ENCODE data around the gene FGF14.

The FGF14 gene

DNA sequence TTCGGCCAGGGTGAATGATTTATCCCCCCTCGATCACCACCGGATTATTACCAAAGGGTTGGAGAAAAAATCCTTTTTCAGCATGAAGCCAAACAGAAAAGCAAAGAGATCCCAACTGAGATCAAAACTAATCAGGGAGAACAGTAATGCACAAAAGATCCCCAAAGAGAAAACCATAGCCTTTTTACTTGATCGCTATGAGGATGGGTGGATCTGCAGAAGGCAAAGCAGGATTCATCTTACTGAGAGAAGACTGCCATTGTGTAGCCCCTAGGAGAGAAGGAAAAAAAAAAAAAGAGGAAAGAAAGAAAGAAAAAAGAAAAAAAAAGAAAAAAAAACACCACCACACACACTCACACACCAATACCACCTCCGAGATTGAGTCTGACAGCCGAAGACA is at the start of gene FGF14:
Gene FGF14 (minus strand): TSS at position 283 of the 400 bp plus-strand sequence.
- DNase-seq, result no peak

DNA sequence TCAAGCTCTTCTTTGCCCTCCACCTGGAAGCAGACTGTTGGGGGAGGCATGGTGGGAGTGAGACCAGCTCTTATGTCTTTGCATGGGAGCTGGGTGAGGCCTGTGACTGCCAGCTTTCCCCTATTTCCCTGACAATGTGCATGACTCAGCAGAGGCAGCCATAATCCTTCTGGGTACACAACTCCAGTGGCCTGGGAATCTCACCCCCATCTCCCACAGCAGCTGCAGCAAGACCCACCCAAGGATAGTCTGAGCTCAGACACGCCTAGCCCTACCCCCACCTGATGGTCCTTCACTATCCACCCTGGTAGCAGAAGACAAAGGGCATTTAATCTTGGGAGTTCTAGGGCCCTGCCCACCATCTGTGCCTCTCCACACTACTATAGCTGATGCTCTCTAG is 41.4 kb upstream of the FGF14 start:
- no peak for DNase-seq

GRCh38 chr13:102441085-102441484 is 39.2 kb upstream of the FGF14 start:
- no peak for DNase-seq

DNA sequence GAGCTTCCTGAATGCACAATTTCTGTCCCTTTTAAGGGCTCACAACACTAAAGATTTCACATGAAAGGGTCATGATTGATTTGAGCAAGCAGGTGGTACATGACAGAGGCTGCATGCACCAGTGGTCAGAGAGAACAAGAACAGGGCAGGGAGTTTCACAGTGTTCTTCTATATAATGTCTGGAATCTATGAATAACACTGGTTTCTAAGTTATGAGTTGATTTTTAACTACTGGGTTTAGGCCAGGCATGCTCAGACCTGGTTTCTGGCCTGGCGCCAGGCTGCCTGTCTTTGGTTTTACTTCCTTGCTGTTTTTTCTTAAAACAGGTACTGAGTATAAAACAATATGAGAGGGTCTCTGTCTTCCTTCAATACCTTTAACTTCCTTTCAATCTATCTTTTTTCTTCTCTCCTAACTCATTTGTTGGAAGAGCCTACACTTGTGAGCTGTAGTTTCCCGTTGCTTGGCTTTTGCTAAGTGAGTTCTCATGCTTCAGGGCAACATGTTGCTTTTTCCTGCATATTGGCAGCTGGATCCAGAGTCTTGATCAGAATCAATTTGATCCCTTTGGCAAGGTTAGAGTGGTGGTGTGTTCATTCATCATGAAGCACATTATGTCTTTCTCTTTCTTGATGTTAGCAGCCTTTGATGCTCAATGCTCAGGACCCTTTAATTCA is 38.5 kb upstream of the FGF14 start:
- DNase-seq, result no peak

DNA sequence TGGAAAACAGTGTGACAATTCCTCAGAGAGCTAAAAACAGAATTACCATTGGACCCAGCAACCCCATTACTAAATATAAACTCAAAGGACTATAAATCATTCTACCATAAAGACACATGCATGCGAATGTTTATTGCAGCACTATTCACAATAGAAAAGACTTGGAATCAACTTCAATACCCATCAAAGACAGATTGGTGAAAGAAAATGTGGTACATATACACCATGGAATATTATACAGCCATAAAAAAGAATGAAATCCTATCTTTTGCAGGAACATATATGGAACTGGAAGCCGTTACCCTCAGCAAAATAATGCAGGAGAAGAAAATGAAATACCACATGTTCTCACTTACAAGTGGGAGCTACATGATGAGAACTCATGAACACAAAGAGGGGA is 20.8 kb upstream of the FGF14 start:
- no peak for DNase-seq

GRCh38 chr13:102405499-102406100 is 3.8 kb upstream of the FGF14 start:
- DNase-seq, result no peak

- DNase-seq, result no peak
These were observed 442 bp upstream of the FGF14 start for GRCh38 chr13:102402290-102402689.

GRCh38 chr13:102401265-102401664 is 583 bp downstream of the FGF14 start:
- DNase-seq, result no peak

DNA sequence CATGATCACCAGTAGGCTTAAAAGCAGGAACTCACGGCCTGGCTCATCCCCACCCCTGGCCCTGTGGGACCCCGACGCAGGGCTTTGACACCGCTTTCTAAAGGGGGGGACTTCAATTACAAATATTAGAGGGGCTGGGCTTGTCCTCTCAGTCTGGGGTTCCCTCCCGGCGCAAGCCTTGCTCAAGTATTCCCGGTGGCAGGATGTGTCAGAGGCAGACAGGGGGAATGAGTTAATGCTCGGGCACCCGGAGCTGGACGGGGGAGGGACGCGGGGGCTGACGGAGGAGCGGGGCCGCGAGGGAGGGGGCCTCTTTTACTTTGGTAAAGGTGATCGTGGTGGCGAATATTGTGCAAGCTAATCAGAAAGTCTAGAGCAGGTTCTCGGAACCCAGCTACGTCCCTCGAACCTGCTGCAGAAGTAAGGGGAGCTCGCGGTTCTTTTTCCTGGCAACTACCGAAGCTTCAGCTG is 1.1 kb downstream of the FGF14 start:
- DNase-seq, result no peak

DNA sequence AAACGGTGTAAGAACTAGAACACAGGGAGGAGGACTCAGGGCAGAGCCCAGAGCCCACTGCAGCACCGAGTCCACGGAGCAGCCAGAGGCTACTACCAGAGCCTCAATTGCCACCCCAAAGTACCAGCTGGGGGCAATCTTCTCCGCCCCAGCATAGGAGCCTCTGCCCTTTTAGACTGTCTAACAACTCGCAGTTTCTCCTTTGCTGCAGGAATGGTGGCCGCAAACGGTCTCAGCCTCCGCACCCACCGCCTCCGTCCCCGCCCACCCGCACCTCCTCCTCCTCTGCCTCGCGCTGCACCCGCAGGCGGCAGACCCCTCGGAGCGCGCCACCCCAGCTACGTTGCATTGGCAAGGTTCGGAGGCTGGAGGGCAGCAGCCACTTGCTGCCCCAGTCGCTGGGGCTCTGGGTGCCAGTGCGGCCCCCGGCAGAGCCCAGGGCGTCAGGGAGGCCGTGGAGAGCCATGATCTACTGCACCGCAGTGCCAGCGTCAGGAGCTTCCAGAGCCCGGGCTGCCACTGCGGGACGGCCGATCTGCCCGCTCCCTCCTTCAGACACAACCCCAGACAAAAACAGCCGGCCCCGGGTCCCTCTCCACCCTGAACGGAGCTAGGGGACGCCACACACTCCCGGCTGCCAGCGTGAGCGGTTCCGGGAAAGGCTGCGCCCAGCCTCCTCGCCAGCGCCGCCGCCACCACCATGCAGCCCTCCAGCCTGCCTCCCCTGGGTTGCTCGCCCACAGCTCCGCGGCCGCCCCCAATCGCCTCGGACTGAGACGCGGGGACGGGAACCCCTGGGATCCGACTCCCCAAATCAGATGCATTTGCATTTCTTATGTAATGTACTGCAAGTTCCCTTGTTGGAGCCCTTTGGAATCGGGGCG is 1.8 kb downstream of the FGF14 start:
- DNase-seq, result no peak

DNA sequence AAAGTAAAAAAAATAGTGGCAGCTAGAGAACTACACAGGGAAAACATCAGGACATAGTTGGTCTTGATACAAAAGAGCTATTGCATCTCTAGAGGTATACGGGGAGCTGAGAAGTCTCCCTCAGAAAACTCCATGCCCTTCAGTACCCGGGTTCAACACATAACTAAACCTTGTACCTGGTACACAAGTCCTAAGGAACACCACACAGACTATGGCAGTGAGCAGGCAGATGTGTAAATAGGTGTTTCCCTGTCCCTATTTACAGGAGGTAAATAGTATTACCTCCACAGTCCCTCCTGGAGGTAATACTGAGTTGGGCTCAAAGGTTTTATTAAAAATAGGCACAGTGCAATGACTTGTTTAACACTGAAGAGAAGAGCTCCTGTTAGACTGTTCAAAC is 5.9 kb downstream of the FGF14 start:
- no peak for DNase-seq

GRCh38 chr13:102395174-102395573 is 6.7 kb downstream of the FGF14 start:
- DNase-seq, result no peak

DNA sequence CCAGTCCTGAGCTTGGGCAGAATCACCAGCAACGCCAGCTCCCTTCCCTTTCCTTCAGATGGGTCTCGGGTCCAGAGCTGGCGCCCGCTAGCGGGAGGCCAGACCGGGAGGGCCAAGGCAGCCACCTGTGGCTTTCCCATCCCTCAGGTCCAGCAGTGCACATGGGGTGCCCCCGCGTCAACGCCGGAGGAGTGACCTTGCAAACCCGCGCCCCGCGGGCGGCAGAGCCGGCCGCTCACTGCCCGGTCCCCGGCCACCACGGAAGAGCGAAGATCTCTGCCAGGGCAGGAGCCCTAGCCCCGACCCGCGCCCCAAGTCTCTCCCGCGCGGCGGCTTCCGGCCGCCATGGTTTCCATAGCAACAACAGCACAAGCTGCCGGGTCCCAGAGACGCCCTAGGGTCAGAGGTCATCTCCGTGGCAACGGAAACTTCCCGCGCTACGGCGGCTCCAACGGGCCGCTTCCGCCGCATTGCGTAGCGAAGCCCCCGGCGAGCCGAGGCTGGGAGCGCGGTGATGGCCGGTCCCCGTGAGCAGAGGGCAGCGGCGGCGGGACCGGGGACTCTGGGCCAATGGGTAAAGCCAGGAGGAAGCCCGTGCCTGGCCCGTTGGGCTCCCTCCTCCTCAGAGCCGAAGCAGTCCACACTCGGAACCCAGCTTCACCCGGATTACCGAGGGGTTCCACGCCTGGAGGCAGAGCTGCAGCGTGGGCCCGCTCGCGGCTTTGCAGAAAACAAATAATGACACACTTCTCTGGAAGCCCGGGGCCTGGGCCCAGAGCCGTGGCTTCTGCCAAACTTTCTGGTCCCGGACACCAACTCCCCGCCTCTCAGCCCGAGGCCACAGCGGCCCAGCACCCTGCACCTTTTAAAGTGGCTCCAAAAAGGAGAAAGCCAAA is 7.4 kb downstream of the FGF14 start:
- peak; percentile 97 for DNase-seq

GRCh38 chr13:102392481-102393209 is 9.2 kb downstream of the FGF14 start:
- DNase-seq, result no peak

GRCh38 chr13:102386461-102386860 is 15.4 kb downstream of the FGF14 start:
- DNase-seq, result no peak

- no peak for DNase-seq
These were observed 21.8 kb downstream of the FGF14 start for GRCh38 chr13:102380012-102380411.

DNA sequence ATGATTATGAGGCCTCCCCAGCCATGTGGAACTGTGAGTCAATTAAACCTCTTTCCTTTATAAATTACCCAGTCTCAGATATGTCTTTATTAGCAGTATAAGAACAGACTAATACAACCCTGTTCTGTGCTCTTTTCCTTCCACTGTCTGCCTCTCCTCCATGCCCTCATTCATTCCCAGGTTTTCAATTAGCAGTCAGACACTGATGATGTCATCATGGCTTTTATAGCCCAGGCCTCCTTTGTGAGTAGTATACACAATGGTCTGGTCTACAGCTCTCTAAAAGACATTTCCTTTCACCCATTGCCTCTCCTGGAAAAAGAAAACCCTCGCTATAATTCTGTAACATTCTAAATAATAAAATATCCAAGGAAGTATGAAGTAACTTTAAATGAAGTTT is 25.5 kb downstream of the FGF14 start:
- DNase-seq, result no peak

DNA sequence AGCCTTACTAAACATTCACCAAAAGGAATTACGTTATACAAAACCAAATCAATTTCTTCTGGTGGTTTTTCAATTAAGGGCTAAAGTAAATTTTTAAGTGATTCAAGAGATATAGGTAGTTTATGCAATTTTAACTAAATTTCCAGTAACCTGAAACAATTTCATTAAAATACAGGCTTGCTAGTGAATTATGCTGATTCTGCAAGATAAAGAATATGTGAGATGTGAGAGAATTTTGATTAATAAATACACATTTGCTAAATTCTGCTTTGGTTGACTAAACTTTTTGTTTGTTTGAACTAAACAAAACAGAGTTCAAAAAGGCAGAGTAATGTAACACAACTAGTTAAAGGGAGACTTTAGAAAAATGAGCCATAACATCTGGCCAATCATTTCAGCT is 27.1 kb downstream of the FGF14 start:
- DNase-seq, result no peak

GRCh38 chr13:102374233-102374632 is 27.6 kb downstream of the FGF14 start:
- DNase-seq, result no peak

DNA sequence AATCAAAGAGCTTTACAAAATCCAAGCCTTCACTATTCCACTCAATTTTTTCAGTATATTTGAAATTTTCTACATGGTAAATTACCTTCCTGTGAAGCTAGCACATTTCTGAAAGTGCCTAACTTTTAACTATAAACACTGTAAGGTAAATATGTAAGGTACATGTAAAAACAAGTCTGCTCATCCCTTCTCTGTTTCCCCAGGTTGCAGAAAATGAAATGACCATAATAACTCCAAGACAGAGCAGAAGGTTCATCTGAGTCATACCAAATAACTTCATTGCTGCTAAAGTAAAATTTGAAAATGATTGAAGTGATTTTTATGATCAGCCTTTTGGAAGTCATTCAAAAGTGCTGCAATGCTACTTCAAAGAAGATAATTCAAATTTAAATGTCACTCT is 28.6 kb downstream of the FGF14 start:
- DNase-seq, result no peak

GRCh38 chr13:102369302-102369701 is 32.5 kb downstream of the FGF14 start:
- DNase-seq, result peak in 1 of 2 experiments; percentile 3

DNA sequence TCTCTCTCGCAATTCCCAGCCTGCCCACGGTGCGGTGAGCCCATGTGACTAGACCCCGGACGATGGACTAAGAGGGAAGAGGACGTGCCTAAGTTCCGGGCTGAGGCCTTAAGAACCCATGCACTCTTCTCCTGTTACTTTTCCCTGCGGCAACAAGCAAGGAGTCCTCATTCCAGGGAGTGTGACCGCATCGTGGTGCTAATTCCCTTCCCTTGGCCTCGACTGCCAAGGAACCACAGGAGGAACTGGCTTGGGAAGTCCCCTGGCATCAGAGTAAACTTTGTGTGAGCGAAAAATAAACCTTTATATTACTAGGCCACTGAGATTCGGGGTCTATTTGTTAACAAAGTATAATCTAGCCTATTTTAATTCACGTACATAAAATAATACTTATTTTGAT is 34.0 kb downstream of the FGF14 start:
- no peak for DNase-seq
